ENCODE data around the gene LRRTM4.
"Not testable (repeated sequence)": the region's sequence is repeated elsewhere in the genome, so short reads cannot be mapped to it uniquely, and the experiment has no call there.

The LRRTM4 gene

DNA sequence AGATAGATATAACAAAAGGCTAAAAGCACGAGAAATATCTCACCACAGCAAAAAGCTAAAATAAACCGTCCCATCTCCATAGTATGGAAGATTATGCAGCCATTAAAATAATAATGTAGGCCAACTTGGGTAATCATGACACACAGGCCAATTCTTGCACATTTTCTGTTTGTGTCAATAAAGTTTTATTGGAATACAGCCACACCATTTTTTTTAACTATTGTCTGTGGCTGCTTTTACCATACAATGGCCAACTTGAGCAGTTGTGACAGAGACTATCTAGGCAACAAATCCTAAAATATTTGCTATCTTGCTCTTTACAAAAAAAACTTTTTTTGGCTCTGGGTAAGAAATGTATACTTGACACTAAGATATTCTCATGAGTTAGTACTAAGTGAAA lies 212.5 kb downstream of the LRRTM4 start:
- DNase-seq: no peak

DNA sequence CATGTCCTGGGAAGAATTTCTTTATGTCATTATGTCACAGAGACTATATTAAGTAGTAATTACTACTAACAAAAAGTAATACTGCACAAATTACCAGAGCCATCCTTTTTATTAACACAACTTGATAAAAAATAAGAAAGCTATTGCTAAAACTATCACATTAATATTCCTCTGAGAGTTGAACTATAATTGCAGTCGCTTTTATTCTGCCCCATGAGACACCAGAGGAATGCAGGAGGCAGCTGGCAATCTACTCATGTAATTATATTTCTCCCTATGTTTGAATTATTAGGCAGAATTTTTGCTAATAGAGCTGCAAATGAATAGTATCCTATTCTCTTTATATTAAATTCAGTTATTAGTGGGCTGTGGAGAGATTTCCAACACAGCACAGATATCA lies 220.7 kb downstream of the LRRTM4 start:
- DNase-seq: no peak

- DNase-seq: no peak
These were observed 225.4 kb downstream of the LRRTM4 start for GRCh38 chr2:77296791-77297190.

DNA sequence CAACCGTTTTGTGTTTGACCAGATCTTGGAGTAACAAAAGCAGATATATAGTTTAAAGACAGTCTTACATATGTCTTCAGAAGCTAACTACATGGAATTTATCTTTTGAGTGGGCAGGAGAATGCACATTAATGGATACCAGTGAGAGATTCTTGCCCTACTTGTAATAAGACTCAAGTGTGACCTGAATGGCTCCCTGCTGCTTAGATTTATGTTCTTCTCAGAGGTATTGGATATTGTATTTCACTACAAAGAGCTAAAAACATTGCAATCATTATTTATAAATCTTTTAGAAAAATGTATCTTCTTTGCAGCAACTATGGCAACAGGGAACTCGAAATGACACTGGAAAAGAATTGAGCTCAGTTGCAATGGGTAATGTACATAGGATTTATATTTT lies 227.7 kb downstream of the LRRTM4 start:
- DNase-seq: no peak

DNA sequence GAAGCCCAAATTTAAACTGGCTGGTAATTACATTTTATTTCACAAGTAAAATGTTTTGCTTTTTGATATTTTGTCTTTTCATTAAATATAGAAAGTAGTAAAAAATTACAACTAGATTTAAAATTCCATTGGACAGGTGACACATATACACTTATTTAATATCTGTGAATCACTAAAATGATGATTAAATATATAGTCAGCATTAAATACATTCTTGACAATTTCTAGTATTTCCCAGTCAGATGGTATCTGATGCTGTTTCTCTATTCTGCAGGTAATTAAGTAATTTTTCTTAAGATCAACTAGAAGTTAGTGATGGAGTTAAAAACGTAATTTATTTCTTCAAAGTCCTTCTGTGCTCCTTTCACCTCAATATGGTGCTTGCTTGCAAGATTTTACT lies 237.8 kb downstream of the LRRTM4 start:
- DNase-seq: no peak

- DNase-seq: no peak
These were observed 250.9 kb downstream of the LRRTM4 start for GRCh38 chr2:77271262-77271661.

DNA sequence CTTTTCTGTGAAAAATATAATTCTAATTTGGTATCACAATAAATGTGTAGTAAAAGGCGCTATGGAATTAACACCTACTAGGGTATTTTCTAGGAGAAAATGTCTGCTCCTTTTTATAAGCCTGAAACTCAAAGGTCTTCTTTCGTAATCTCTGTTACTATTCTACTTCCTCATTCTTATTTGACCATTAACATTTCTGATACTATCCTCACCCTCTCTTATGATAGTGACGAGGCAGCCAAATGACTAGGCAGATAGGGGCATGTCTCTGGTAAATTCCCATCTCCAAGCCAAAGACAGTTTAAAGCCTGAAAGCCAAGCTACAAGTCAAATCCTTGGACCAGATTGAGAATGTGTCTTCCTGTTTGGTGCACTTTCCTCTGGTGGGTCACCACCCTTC lies 251.7 kb downstream of the LRRTM4 start:
- no peak for DNase-seq

- no peak for DNase-seq
These were observed 253.6 kb downstream of the LRRTM4 start for GRCh38 chr2:77268626-77269025.

GRCh38 chr2:77232909-77233425 lies 289.2 kb downstream of the LRRTM4 start:
- no peak for DNase-seq

GRCh38 chr2:77228391-77228790 lies 293.8 kb downstream of the LRRTM4 start:
- DNase-seq: no peak

DNA sequence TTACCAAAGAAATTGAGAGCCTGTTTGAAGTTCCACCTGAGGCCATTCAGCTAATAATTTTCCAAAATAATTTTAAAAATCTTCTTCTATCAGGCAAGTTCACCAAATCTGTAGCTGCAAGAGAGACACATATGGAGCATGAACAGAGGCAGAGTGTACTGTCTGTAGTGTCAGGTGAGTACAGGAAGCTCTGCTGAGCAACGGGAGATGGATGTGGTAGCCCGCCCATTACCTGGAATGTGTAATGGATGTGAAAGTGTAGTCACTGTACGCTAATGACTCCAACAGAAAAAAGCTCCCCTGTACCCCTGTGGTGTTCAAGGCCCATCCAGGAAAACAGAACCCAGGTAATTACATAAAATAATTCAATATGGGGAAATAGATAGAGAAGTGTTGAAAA lies 311.5 kb downstream of the LRRTM4 start:
- no peak for DNase-seq

DNA sequence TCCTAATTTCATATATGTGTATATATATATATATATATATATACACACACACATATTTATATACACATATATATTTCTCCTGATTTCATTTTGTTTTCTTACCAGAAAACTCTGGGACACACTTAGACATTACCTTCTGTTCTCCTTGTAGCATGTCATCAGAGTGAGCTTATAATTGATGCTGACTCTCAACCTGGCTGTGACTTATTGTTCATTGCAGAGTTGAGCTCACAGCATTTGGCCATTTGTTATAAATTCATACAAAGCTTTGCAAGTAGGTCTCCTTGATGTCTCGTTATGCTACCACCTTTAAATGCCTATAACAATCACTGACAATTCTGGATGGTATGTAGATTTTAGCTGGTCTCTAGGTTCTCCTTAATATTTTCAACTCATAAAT lies 314.8 kb downstream of the LRRTM4 start:
- no peak for DNase-seq

DNA sequence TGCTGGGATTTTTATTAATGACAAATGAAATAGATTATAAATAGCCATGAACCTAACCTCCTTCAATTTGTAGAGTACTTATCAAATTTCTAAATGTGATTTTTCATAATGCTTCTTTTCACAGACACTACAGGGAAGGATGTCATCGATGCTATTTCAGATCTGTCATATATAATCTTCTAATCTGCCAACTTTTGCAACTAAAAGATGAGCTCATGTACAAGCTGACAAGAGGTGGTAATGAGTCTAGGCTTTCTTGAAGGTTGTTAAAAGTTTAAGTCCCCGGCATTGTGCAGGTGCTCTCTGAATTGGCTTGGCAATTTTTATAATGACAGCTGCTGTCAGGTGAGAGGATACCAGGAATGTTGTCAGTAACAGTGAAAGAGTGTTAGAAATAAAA lies 320.4 kb downstream of the LRRTM4 start:
- no peak for DNase-seq

- DNase-seq: no peak
These were observed 322.8 kb downstream of the LRRTM4 start for GRCh38 chr2:77199411-77199810.

- no peak for DNase-seq
These were observed 328.2 kb downstream of the LRRTM4 start for GRCh38 chr2:77193858-77194448.

- no peak for DNase-seq
These were observed 329.3 kb downstream of the LRRTM4 start for GRCh38 chr2:77192811-77193289.

DNA sequence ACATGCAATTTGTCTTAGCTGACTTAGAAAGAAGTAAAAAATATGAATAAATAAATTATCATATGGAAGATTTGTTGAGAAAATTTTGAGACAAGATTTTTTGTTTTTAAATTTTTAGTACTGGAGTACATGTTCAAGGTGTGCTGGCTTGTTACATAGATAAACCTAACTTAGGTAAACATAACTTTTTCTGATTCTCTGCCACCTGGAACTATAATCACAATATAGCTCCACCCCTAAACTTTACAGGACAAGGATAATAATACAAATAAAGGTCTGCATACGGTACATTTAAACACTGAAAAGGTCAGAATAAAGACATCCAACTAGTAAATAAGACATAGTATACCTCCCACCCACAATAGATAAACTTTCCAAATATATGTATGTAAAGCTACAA lies 330.5 kb downstream of the LRRTM4 start:
- no peak for DNase-seq

DNA sequence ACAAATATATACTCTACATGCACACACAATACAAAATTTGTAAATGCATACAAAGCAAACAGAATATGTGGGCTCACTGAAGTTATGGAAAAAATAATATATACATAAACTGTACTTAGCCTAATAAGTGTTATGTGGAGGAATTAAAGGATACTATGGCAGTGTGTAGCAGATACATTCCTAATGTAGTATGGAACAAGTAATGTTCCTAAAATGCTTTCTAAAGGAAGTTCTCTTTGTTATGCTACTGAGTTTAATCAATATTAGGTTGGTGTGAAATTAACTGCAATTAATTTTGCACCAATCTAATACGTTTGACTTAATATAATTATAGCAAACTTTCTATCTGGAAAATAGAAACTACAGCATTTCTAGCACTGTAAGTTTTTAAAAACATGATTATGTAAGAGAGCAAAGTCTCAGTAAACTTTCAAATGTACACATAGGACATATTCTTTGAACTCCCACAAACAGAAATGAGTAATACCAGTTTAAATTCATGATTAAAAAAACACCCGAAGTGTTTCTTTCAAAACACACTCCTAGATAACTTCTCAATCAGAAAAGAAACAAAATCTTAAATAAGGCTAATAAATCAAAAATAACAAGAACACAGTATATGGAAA lies 331.3 kb downstream of the LRRTM4 start:
- DNase-seq: no peak

GRCh38 chr2:77185052-77185451 lies 337.1 kb downstream of the LRRTM4 start:
- no peak for DNase-seq

GRCh38 chr2:77179297-77179696 lies 342.9 kb downstream of the LRRTM4 start:
- no peak for DNase-seq

GRCh38 chr2:77175266-77175780 lies 346.9 kb downstream of the LRRTM4 start:
- not testable (repeated sequence) for DNase-seq

GRCh38 chr2:77169426-77169825 lies 352.8 kb downstream of the LRRTM4 start:
- no peak for DNase-seq

DNA sequence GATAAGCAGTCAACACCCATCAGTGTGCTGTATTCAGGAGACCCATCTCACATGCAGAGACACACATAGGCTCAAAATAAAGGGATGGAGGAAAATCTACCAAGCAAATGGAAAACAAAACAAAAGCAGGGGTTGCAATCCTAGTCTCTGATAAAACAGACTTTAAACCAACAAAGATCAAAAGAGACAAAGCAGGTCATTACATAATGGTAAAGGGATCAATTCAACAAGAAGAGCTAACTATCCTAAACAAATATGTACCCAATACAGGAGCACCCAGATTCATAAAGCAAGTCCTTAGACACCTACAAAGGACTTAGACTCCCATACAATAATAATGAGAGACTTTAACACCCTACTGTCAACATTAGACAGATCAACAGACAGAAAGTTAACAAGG lies 358.2 kb downstream of the LRRTM4 start:
- not testable (repeated sequence) for DNase-seq

DNA sequence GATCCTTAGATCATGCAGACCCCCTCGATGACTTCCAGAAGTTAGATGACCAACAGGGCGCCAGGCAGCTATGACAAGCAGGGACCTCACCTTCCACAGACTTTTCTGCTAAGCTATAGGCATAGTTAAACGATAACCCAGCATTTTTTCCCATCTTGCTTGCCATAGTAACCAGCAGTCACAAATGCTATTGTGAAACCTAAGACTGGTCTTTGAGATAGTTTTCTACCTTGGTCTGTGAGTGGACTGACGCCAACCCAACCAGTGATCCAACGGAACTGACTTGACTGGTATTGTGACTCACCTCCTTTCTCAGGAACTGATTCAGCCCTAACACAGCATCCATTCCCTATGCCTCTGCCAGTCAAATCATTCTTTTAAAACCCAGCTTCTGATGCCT lies 361.2 kb downstream of the LRRTM4 start:
- DNase-seq: no peak

All from inflammatory macrophage (primary cell).